Measurements from ENCODE around the gene PNPO.

PNPO gene

GRCh38 chr17:47949946-47950345, 8.6 kb downstream of the PNPO start:
- no peak for DNase-seq (ENCODE audit: low read depth in 2 of 2)

GRCh38 chr17:47950448-47950847, 9.1 kb downstream of the PNPO start:
- DNase-seq (ENCODE audit: low read depth in 2 of 2): no peak

GRCh38 chr17:47952171-47953021, 11.0 kb downstream of the PNPO start:
- no peak for DNase-seq (ENCODE audit: low read depth in 2 of 2)

GRCh38 chr17:47953909-47954308, 12.5 kb downstream of the PNPO start:
- DNase-seq (ENCODE audit: low read depth in 2 of 2): no peak

GRCh38 chr17:47955497-47956461, 14.4 kb downstream of the PNPO start:
- no peak for DNase-seq (ENCODE audit: low read depth in 2 of 2)

- DNase-seq (ENCODE audit: low read depth in 2 of 2): no peak
Observed at GRCh38 chr17:47956791-47957590, 15.6 kb downstream of the PNPO start.

GRCh38 chr17:47957591-47958490, 16.5 kb downstream of the PNPO start, which contains the start of gene PRR15L:
Gene PRR15L (minus strand): TSS chr17:47957883. CDS start chr17:47953234, 4,649 bp downstream.
- no peak for DNase-seq (ENCODE audit: low read depth in 2 of 2)

GRCh38 chr17:47959825-47960655, 18.7 kb downstream of the PNPO start:
- no peak for DNase-seq (ENCODE audit: low read depth in 2 of 2)

- no peak for DNase-seq (ENCODE audit: low read depth in 2 of 2)
Observed at GRCh38 chr17:47961406-47961805, 20.0 kb downstream of the PNPO start.

- DNase-seq (ENCODE audit: low read depth in 2 of 2): no peak
Observed at GRCh38 chr17:47962901-47963300, 21.5 kb downstream of the PNPO start.

- DNase-seq (ENCODE audit: low read depth in 2 of 2): no peak
Observed at GRCh38 chr17:47964856-47965255, 23.5 kb downstream of the PNPO start.

- no peak for DNase-seq (ENCODE audit: low read depth in 2 of 2)
Observed at GRCh38 chr17:47966079-47966519, 24.7 kb downstream of the PNPO start.

GRCh38 chr17:47967607-47968252, 26.4 kb downstream of the PNPO start:
- no peak for DNase-seq (ENCODE audit: low read depth in 2 of 2)

- no peak for DNase-seq (ENCODE audit: low read depth in 2 of 2)
Observed at GRCh38 chr17:47968836-47969235, 27.5 kb downstream of the PNPO start.

- no peak for DNase-seq (ENCODE audit: low read depth in 2 of 2)
Observed at GRCh38 chr17:47969930-47970724, 28.8 kb downstream of the PNPO start.

- peak; percentile 99 to 100 for DNase-seq (ENCODE audit: low read depth in 2 of 2)
Observed at GRCh38 chr17:47970725-47971499, 29.5 kb downstream of the PNPO start, which contains the start of gene CDK5RAP3. Gene CDK5RAP3 (plus strand): TSS chr17:47971113. CDS start chr17:47971147, 34 bp downstream.

GRCh38 chr17:47973541-47973940, 32.2 kb downstream of the PNPO start:
- no peak for DNase-seq (ENCODE audit: low read depth in 2 of 2)
